ENCODE results near the gene SLC25A48. TPM values are rescaled to one million over a fixed set of nuclear protein-coding genes. Genes with fewer than 3 reads are reported as not detected.
A peak's percentile ranks its signal among the peaks of the same experiment; 100 is the strongest.

SLC25A48 gene
- total RNA-seq, 2 experiments from 2014 or later: not detected

DNA sequence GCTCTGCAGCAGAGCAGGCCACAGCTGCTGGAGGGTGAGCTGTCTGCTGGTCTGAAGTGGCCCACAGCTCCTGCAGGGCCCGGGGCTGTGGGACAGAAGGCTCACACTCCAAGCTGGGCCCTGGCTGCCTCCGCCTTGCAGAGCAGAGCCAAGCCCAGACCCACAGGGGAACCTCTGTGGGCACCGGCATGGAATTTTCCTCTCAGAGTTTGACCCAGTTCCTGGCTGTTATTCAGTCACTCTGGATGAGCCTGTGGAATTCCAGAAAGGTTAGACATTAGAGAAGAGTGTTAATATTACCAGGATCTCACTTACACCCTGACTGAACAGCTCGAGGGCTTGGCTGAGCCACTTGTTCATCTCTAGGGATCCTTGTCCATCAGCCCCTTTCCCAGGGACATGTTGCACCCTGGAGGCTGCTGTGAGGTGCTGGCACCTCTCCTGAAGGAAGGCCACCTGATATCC, 43.7 kb downstream of the SLC25A48 start:
- Histone ChIP-seq H3K36me3 (ENCODE audit: insufficient read depth, low read length) (no peaks in the 10 kb centered on the region), H3K9me3 (ENCODE audit: low read length) (no peaks in the 10 kb centered on the region), H2AFZ (ENCODE audit: low read length) (no peak overlapping the region), H4K20me1 (ENCODE audit: insufficient read depth, low read length) (no peaks in the 10 kb centered on the region), H3K4me2 (ENCODE audit: low read length) (no peak overlapping the region), H3K9me2 (ENCODE audit: insufficient read depth, low read length) (no peaks in the 10 kb centered on the region), H3K4me1 (ENCODE audit: insufficient read depth, low read length, poor library complexity, severe bottlenecking) (no peaks in the 10 kb centered on the region), H3K4me3 (ENCODE audit: low read depth, low read length, poor library complexity, severe bottlenecking) (no peak overlapping the region), H3K27ac (ENCODE audit: low read depth, low read length, poor library complexity, severe bottlenecking) (no peak overlapping the region), H3K79me2 (ENCODE audit: insufficient read depth, low read depth, low read length) (no peaks in the 10 kb centered on the region)
- POLR2A ChIA-PET: no interaction called here
- intact Hi-C loops (cut with micrococcal nuclease; ENCODE audit: unreplicated experiment): no loop called here
- DNase-seq (ENCODE audit: low spot score): no peak
- no TSS peak for BruUV-seq (replicated peaks)
- CTCF ChIA-PET (ENCODE audit: unreplicated experiment): no interaction called here
- TF ChIP-seq CTCF (conservative IDR thresholded peaks at IDR 0.05; ENCODE audit: low read length) (no peak), EZH2phosphoT487 (IDR thresholded peaks at IDR 0.05; ENCODE audit: borderline replicate concordance, low read depth, low read length) (no peak)

DNA sequence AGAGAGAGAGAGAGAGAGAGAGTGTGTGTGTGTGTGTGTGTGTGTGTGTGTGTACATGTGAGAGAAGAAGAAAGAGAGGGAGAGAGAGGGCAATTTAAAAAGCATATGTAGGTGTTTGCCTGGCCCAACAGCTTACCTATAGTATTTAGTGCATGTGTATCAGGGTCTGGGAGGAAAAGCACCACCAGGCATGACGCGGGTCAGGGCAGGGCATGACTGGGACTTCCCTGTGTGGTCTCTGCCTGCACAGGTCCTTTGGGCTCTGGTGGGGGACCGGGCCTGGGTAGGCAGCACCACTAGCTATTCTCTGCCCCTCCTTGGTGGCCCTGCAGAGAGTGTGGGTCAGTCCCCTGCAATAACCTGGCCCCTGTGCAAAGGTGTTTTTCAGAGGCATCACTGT, 45.1 kb downstream of the SLC25A48 start:
- BruUV-seq (replicated peaks): no TSS peak
- Histone ChIP-seq H4K20me1 (ENCODE audit: insufficient read depth, low read length) (no peaks in the 10 kb centered on the region), H3K9me3 (ENCODE audit: low read length) (no peaks in the 10 kb centered on the region), H3K4me3 (ENCODE audit: low read depth, low read length, poor library complexity, severe bottlenecking) (no peak overlapping the region), H3K4me1 (ENCODE audit: insufficient read depth, low read length, poor library complexity, severe bottlenecking) (no peaks in the 10 kb centered on the region), H3K36me3 (ENCODE audit: insufficient read depth, low read length) (no peaks in the 10 kb centered on the region), H3K27ac (ENCODE audit: low read depth, low read length, poor library complexity, severe bottlenecking) (no peak overlapping the region), H2AFZ (ENCODE audit: low read length) (no peak overlapping the region), H3K9me2 (ENCODE audit: insufficient read depth, low read length) (no peaks in the 10 kb centered on the region), H3K79me2 (ENCODE audit: insufficient read depth, low read depth, low read length) (no peaks in the 10 kb centered on the region), H3K4me2 (ENCODE audit: low read length) (no peak overlapping the region)
- intact Hi-C loops (cut with micrococcal nuclease; ENCODE audit: unreplicated experiment): no loop called here
- ChIA-PET POLR2A (interaction anchor here (0.6 kb wide), 1 partner anchor 9 kb away, joined by 3 read pairs; no protein-coding TSS in a partner anchor), CTCF (ENCODE audit: unreplicated experiment) (no interaction called here)
- DNase-seq (ENCODE audit: low spot score): no peak
- TF ChIP-seq CTCF (conservative IDR thresholded peaks at IDR 0.05; ENCODE audit: low read length) (no peak), EZH2phosphoT487 (IDR thresholded peaks at IDR 0.05; ENCODE audit: borderline replicate concordance, low read depth, low read length) (no peak)

DNA sequence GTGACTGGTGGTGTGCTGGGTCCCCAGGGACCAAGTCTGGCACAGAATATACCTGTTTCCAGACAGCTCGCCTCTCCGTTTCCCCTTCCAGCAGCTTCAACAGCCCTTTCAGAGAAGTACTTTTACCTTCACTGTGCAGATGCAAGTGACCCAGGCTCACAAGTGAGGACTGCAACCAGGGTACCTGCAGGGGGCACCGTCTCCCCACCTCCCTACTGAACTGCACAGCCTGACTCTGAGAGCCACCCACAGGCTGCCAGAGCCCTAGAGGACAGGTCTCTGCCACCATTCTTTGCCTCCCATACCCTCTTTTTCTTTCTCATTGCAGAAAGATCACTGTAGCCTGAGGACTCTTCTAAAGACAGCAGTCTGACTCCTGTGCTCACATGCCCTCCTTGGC, 45.8 kb downstream of the SLC25A48 start:
- H3K9me2 ChIP-seq (ENCODE audit: insufficient read depth, low read length): no peaks in the 10 kb centered on the region
- TF ChIP-seq EZH2phosphoT487 (IDR thresholded peaks at IDR 0.05; ENCODE audit: borderline replicate concordance, low read depth, low read length) (no peak), CTCF (conservative IDR thresholded peaks at IDR 0.05; ENCODE audit: low read length) (peak; percentile 72)
- H3K36me3 ChIP-seq (ENCODE audit: insufficient read depth, low read length): no peaks in the 10 kb centered on the region
- H4K20me1 ChIP-seq (ENCODE audit: insufficient read depth, low read length): no peaks in the 10 kb centered on the region
- CTCF ChIA-PET (ENCODE audit: unreplicated experiment): no interaction called here
- H3K4me3 ChIP-seq (ENCODE audit: low read depth, low read length, poor library complexity, severe bottlenecking): no peak overlapping the region
- BruUV-seq (replicated peaks): no TSS peak
- H2AFZ ChIP-seq (ENCODE audit: low read length): no peak overlapping the region
- H3K79me2 ChIP-seq (ENCODE audit: insufficient read depth, low read depth, low read length): no peaks in the 10 kb centered on the region
- no peak overlapping the region for H3K27ac ChIP-seq (ENCODE audit: low read depth, low read length, poor library complexity, severe bottlenecking)
- peak; percentile 40 for DNase-seq (ENCODE audit: low spot score)
- POLR2A ChIA-PET: no interaction called here
- no peaks in the 10 kb centered on the region for H3K4me1 ChIP-seq (ENCODE audit: insufficient read depth, low read length, poor library complexity, severe bottlenecking)
- no peaks in the 10 kb centered on the region for H3K9me3 ChIP-seq (ENCODE audit: low read length)
- no peak overlapping the region for H3K4me2 ChIP-seq (ENCODE audit: low read length)
- intact Hi-C loops (cut with micrococcal nuclease; ENCODE audit: unreplicated experiment): loop anchor here (10.0 kb wide), 1 partner anchor 895 kb away; no protein-coding TSS in a partner anchor

All from OCI-LY7 (cell line).